Neural cell (in vitro differentiated cells): ENCODE measurements around the gene ERCC2.

Source experiments
- CTCF ChIP-seq: fragments of 450-650 bp; IDR thresholded peaks from 2 replicates; pipeline ENCODE4 v1.5.1; 2014; ENCODE audit warnings: antibody characterized with exemption, mild to moderate bottlenecking, moderate library complexity; ENCODE audit not compliant: poor library complexity, severe bottlenecking
- RAD21 ChIP-seq: fragments of 450-650 bp; conservative IDR thresholded peaks from 2 replicates; pipeline ENCODE4 v1.6.1; 2014; ENCODE audit warnings: antibody characterized with exemption, mild to moderate bottlenecking, moderate library complexity

- TF ChIP-seq CTCF = no peak
- no peak for TF ChIP-seq RAD21
Measured at GRCh38 chr19:45349126-45349415, 21.3 kb downstream of the ERCC2 start.
